SK-N-MC (cell line): ENCODE data around the gene LRIG3.

ENCODE experiments used
- EZH2 ChIP-seq: fragments of 200-600 bp; sonication (generic); IDR thresholded peaks from one replicate; pipeline ENCODE4 v1.6.1; 2017; ENCODE audit warnings: antibody characterized with exemption
- POLR2AphosphoS5 ChIP-seq: IDR thresholded peaks from 2 replicates; pipeline ENCODE4 v1.6.1; 2012; ENCODE audit warnings: mild to moderate bottlenecking, low read depth, low read length, borderline replicate concordance

DNA sequence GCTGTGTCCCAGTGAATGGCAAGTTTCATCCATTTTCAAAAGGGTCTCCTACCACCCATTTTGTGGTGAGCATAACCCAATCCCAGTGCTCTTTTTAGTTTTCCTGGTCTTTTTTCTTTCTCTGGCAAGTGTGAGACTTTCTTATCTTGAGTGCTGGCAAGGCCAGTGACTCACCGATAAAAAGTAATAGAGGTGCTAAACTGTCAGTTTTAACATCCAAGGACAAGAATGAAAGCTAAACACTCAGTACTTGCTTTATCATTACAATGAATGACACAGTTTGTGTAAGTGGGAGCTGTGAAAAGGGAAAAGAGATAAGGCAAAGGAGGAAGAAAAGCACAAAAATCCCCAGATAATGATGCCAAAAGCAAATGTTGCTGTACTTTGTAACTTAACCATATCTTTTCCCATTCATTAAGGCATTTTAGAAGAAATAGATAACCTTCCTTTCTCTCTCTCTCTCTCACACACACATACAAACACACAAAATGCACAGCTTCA, 4.9 kb upstream of the LRIG3 start:
- TF ChIP-seq EZH2 (no peak), POLR2AphosphoS5 (no peak)
